Measurements from ENCODE around the gene HOXC9. TPM values are rescaled to one million over a fixed set of nuclear protein-coding genes. Genes with fewer than 3 reads are reported as not detected.

HOXC9 gene
- total RNA-seq, 2 donors from 2014 or later, result not detected

GRCh38 chr12:54051026-54051842 is 51.3 kb downstream of the HOXC9 start:
- Histone ChIP-seq H3K4me3 (no peak overlapping the region), H3K27me3 (peaks cover 0 to 36% of the 10 kb centered on the region in 2 donors), H3K4me1 (peaks cover 23% of the 10 kb centered on the region), H3K27ac (no peak overlapping the region), H3K36me3 (replicated peaks in 1 of 2; ENCODE audit: insufficient read depth in 1 of 2, low read depth in 2 of 2) (no peaks in the 10 kb centered on the region), H3K9me3 (no peaks in the 10 kb centered on the region)
- DNase-seq (no peak), ATAC-seq (no peak)
- TF ChIP-seq, protein P1, sequence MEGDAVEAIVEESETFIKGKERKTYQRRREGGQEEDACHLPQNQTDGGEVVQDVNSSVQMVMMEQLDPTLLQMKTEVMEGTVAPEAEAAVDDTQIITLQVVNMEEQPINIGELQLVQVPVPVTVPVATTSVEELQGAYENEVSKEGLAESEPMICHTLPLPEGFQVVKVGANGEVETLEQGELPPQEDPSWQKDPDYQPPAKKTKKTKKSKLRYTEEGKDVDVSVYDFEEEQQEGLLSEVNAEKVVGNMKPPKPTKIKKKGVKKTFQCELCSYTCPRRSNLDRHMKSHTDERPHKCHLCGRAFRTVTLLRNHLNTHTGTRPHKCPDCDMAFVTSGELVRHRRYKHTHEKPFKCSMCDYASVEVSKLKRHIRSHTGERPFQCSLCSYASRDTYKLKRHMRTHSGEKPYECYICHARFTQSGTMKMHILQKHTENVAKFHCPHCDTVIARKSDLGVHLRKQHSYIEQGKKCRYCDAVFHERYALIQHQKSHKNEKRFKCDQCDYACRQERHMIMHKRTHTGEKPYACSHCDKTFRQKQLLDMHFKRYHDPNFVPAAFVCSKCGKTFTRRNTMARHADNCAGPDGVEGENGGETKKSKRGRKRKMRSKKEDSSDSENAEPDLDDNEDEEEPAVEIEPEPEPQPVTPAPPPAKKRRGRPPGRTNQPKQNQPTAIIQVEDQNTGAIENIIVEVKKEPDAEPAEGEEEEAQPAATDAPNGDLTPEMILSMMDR (IDR thresholded peaks at IDR 0.05), result no peak
- no peak for TF ChIP-seq POLR2A (IDR thresholded peaks at IDR 0.05)
- intact Hi-C loops (cut with DNase I), result no loop called here
- 33 to 39% methylated on average over 12 of the region's 12 CpGs for whole genome bisulfite sequencing, 2 donors

DNA sequence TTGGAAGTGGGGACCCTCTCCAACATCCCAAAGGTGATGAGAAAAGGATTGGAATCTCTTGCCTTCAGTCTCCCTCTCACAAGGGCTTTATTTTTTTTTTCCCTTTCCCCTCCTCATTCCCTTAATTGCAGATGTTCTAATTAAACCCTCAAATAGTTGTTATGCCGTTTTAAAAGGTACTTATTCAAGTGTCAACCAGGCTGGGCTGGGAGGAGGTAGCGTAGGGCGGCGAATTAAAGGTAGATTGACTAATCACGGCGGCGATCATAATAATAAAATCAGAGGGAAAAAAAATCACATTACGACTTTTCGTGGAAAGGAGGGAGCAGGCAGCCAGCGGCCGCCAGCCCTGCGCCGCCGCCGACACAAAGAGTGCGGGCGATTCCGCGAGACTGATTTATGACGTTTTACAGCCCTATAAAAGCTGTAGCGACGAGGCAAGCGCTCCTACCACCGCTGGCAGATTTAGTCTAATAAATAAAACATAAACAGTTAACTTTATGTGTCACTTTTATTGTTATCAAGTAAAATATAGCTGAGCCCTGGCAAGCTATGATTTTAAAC is 52.0 kb downstream of the HOXC9 start:
- no peak for ATAC-seq
- no peak for TF ChIP-seq POLR2A (IDR thresholded peaks at IDR 0.05)
- TF ChIP-seq, protein P1 (IDR thresholded peaks at IDR 0.05), result no peak
- Histone ChIP-seq H3K9me3 (no peaks in the 10 kb centered on the region), H3K27ac (no peak overlapping the region), H3K4me3 (no peak overlapping the region), H3K4me1 (peaks cover 18% of the 10 kb centered on the region), H3K27me3 (peaks cover 0 to 29% of the 10 kb centered on the region in 2 donors), H3K36me3 (replicated peaks in 1 of 2; ENCODE audit: insufficient read depth in 1 of 2, low read depth in 2 of 2) (no peaks in the 10 kb centered on the region)
- intact Hi-C loops (cut with DNase I), result no loop called here
- 18 to 28% methylated on average over 24 of the region's 24 CpGs for WGBS, 2 donors
- DNase-seq, result no peak

DNA sequence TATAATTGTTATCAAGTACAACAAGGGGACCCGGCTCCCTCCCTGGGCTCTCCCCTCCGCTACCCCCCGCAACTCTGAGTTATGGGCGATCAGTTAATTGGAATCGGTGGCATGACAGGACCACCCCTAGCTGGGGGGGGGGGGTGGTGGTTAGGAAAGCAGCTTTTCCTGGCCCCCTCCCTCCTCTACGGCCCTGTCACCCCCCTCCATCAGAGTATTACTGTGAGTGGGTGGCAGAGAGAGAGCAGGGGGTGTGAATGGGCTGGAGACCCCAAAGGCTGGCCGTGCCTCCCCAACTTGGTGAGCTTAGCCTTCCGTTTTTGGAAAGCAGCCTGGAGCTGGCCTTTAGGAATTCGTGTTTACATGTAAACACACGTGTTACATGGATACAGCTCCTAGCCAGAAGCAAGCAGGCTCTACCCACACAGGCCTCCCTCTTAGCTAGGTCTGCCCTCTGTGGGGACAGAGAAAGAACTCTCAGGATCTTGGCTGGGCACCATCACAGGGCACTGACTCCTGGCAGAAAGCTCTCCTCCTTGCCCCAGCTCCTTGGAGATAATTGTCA is 52.6 kb downstream of the HOXC9 start:
- Histone ChIP-seq H3K27ac (no peak overlapping the region), H3K36me3 (replicated peaks in 1 of 2; ENCODE audit: insufficient read depth in 1 of 2, low read depth in 2 of 2) (no peaks in the 10 kb centered on the region), H3K4me1 (peaks cover 13% of the 10 kb centered on the region), H3K9me3 (no peaks in the 10 kb centered on the region), H3K27me3 (peaks cover 0 to 23% of the 10 kb centered on the region in 2 donors), H3K4me3 (no peak overlapping the region)
- DNase-seq (no peak), ATAC-seq (no peak)
- intact Hi-C loops (cut with DNase I), result no loop called here
- TF ChIP-seq, protein P1 (IDR thresholded peaks at IDR 0.05), result no peak
- TF ChIP-seq POLR2A (IDR thresholded peaks at IDR 0.05), result no peak
- 19 to 38% methylated on average over 10 of the region's 10 CpGs for WGBS, 2 donors

MicroRNAs encoded within 50 kb of the gene (microRNA counts, 767-probe panel; counts per million panel counts)
- microRNA hsa-miR-196a-5p (0 to 736 counts per million in 2 donors), microRNA hsa-miR-615-3p (0 to 736 counts per million in 2 donors), microRNA hsa-miR-615-5p (0 to 736 counts per million in 2 donors)

Small RNAs within 50 kb of the gene (microRNA-seq; reads per million reads assigned to microRNA genes)
- gene MIR196A2 (ENCODE audit: borderline number of aligned reads in 2 of 2, borderline replicate concordance in 2 of 2) (3.6 to 5.1 reads per million in 2 donors), gene MIR615 (ENCODE audit: borderline number of aligned reads in 2 of 2, borderline replicate concordance in 2 of 2) (5.6 to 12.1 reads per million in 2 donors)

Small RNAs within 50 kb of the gene (small RNA-seq; reads per million reads assigned to genes)
- not detected for gene AC012531.3
- gene AC012531.4, result not detected
- gene HOXC5, result not detected
- gene MIR196A2, result not detected
- gene MIR615, result not detected
- gene RF01905, result not detected
- not detected for gene RF01906

Other genes with a start within 250 kb of the HOXC9 start
- not detected for gene CISTR, start 248.2 kb upstream of the HOXC9 start, total RNA-seq
- gene HOXC13, start 61.3 kb upstream of the HOXC9 start, total RNA-seq, result not detected
- gene HOXC12, start 45.3 kb upstream of the HOXC9 start, total RNA-seq, result not detected
- gene HOXC11, start 27.0 kb upstream of the HOXC9 start, total RNA-seq, result not detected
- gene HOTAIR, start 25.2 kb upstream of the HOXC9 start, total RNA-seq, result not detected
- gene HOXC10, start 15.0 kb upstream of the HOXC9 start, total RNA-seq, result not detected
- gene HOXC8, start 8.8 kb downstream of the HOXC9 start, total RNA-seq, result not detected
- gene HOXC6, start 28.3 kb downstream of the HOXC9 start, total RNA-seq, result not detected
- not detected for gene HOXC5, start 32.9 kb downstream of the HOXC9 start, total RNA-seq
- gene HOXC4, start 53.7 kb downstream of the HOXC9 start, total RNA-seq, result not detected
- gene SMUG1, start 188.8 kb downstream of the HOXC9 start, total RNA-seq, result 10 to 100 TPM; 20.8 to 34.5 TPM